ENCODE data around the gene PWWP2B.

The PWWP2B gene

GRCh38 chr10:132461103-132461682, 64.2 kb downstream of the PWWP2B start:
- no peak overlapping the region for H3K4me2 ChIP-seq (ENCODE audit: low read depth, low read length, poor library complexity, severe bottlenecking)
- no peaks in the 10 kb centered on the region for H3K27me3 ChIP-seq (ENCODE audit: insufficient read depth, low read length, poor library complexity, severe bottlenecking)
- no peaks in the 10 kb centered on the region for H3K9me2 ChIP-seq (replicated peaks; ENCODE audit: low read depth, low read length)
- no peak overlapping the region for H3K9ac ChIP-seq (ENCODE audit: low read depth, low read length, poor library complexity, severe bottlenecking)
- no peak overlapping the region for H2AFZ ChIP-seq (ENCODE audit: low read length)
- no peaks in the 10 kb centered on the region for H3K79me2 ChIP-seq (ENCODE audit: insufficient read depth, low read length)
- no peaks in the 10 kb centered on the region for H3K9me3 ChIP-seq (ENCODE audit: insufficient read depth, low read depth, low read length)
- H3K4me1 ChIP-seq (ENCODE audit: insufficient read depth, low read length, poor library complexity, severe bottlenecking): peaks cover 4% of the 10 kb centered on the region
- H3F3A ChIP-seq (ENCODE audit: low read depth): no peaks in the 10 kb centered on the region
- TF ChIP-seq CTCF (conservative IDR thresholded peaks at IDR 0.05; ENCODE audit: low read length): no peak
- H3K36me3 ChIP-seq (ENCODE audit: insufficient read depth, low read length): no peaks in the 10 kb centered on the region
- H3K4me3 ChIP-seq (ENCODE audit: low read length, poor library complexity, severe bottlenecking): no peak overlapping the region
- H4K20me1 ChIP-seq (ENCODE audit: insufficient read depth, low read length, poor library complexity, severe bottlenecking): no peaks in the 10 kb centered on the region

GRCh38 chr10:132461683-132462231, 64.8 kb downstream of the PWWP2B start:
- no peak overlapping the region for H3K9ac ChIP-seq (ENCODE audit: low read depth, low read length, poor library complexity, severe bottlenecking)
- no peaks in the 10 kb centered on the region for H3K36me3 ChIP-seq (ENCODE audit: insufficient read depth, low read length)
- TF ChIP-seq CTCF (conservative IDR thresholded peaks at IDR 0.05; ENCODE audit: low read length) (no peak), EZH2phosphoT487 (IDR thresholded peaks at IDR 0.05; ENCODE audit: borderline replicate concordance) (no peak)
- H3K4me3 ChIP-seq (ENCODE audit: low read length, poor library complexity, severe bottlenecking): no peak overlapping the region
- H3F3A ChIP-seq (ENCODE audit: low read depth): no peaks in the 10 kb centered on the region
- no peak overlapping the region for H2AFZ ChIP-seq (ENCODE audit: low read length)
- H3K4me2 ChIP-seq (ENCODE audit: low read depth, low read length, poor library complexity, severe bottlenecking): no peak overlapping the region
- H3K27me3 ChIP-seq (ENCODE audit: insufficient read depth, low read length, poor library complexity, severe bottlenecking): no peaks in the 10 kb centered on the region
- H3K79me2 ChIP-seq (ENCODE audit: insufficient read depth, low read length): no peaks in the 10 kb centered on the region
- H3K9me2 ChIP-seq (replicated peaks; ENCODE audit: low read depth, low read length): no peaks in the 10 kb centered on the region
- H3K4me1 ChIP-seq (ENCODE audit: insufficient read depth, low read length, poor library complexity, severe bottlenecking): peaks cover 4% of the 10 kb centered on the region
- H3K9me3 ChIP-seq (ENCODE audit: insufficient read depth, low read depth, low read length): no peaks in the 10 kb centered on the region
- no peaks in the 10 kb centered on the region for H4K20me1 ChIP-seq (ENCODE audit: insufficient read depth, low read length, poor library complexity, severe bottlenecking)

DNA sequence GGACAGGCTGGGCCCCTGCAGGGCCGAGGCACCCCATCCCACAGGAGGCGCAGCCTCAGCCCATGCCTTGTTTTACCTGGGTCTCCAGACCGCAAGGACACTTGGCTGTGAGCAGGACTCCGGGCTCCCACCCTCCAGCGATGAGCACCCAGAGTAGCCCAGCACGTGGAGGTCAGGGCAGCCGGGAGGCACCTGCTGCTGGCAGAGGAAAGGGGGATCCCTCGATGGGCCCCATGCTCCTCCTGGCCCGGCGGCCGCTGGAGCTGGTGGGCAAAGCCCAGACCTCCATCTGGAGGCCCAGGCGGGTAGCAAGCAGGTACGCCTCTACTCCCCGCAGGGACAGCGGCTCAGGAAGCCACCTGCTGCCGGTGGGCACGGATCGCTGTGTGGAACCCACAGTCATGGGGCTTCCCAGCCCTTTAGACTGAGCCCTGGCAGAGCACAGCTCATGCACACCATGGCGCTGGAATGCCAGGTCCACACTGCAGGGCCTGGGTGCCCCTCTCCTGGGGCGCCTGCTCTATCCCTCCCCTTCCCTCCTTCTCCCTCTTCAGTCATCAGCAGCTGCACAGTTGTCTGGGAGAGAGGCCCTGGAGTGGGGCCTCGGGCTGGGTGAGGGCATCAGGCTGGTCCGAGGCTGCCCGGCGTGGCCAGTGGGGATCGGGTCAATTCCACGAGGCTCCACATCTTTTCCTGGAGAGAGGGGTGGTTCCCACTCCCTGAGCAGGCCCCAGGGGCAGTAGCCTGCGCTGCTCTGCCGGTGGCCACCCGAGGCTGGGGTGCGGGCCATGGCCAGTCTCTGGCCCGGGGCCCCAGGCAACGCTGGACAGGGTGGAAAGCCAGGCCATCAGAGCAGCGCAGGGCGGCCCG, 65.7 kb downstream of the PWWP2B start:
- H3K79me2 ChIP-seq (ENCODE audit: insufficient read depth, low read length): no peaks in the 10 kb centered on the region
- no peaks in the 10 kb centered on the region for H3F3A ChIP-seq (ENCODE audit: low read depth)
- H3K4me3 ChIP-seq (ENCODE audit: low read length, poor library complexity, severe bottlenecking): no peak overlapping the region
- no peak overlapping the region for H3K4me2 ChIP-seq (ENCODE audit: low read depth, low read length, poor library complexity, severe bottlenecking)
- no peaks in the 10 kb centered on the region for H3K36me3 ChIP-seq (ENCODE audit: insufficient read depth, low read length)
- no peaks in the 10 kb centered on the region for H3K27me3 ChIP-seq (ENCODE audit: insufficient read depth, low read length, poor library complexity, severe bottlenecking)
- H3K9me2 ChIP-seq (replicated peaks; ENCODE audit: low read depth, low read length): no peaks in the 10 kb centered on the region
- H2AFZ ChIP-seq (ENCODE audit: low read length): no peak overlapping the region
- no peaks in the 10 kb centered on the region for H4K20me1 ChIP-seq (ENCODE audit: insufficient read depth, low read length, poor library complexity, severe bottlenecking)
- H3K4me1 ChIP-seq (ENCODE audit: insufficient read depth, low read length, poor library complexity, severe bottlenecking): peaks cover 3% of the 10 kb centered on the region
- TF ChIP-seq EZH2phosphoT487 (IDR thresholded peaks at IDR 0.05; ENCODE audit: borderline replicate concordance) (no peak), CTCF (conservative IDR thresholded peaks at IDR 0.05; ENCODE audit: low read length) (no peak)
- no peak overlapping the region for H3K9ac ChIP-seq (ENCODE audit: low read depth, low read length, poor library complexity, severe bottlenecking)
- H3K9me3 ChIP-seq (ENCODE audit: insufficient read depth, low read depth, low read length): no peaks in the 10 kb centered on the region

Measured in Loucy (cell line).